ENCODE measurements around the gene ACTRT2. TPM values are rescaled to one million over a fixed set of nuclear protein-coding genes. Genes with fewer than 3 reads are reported as not detected.

Gene ACTRT2
- total and polyA plus RNA-seq, 2 donors: not detected

DNA sequence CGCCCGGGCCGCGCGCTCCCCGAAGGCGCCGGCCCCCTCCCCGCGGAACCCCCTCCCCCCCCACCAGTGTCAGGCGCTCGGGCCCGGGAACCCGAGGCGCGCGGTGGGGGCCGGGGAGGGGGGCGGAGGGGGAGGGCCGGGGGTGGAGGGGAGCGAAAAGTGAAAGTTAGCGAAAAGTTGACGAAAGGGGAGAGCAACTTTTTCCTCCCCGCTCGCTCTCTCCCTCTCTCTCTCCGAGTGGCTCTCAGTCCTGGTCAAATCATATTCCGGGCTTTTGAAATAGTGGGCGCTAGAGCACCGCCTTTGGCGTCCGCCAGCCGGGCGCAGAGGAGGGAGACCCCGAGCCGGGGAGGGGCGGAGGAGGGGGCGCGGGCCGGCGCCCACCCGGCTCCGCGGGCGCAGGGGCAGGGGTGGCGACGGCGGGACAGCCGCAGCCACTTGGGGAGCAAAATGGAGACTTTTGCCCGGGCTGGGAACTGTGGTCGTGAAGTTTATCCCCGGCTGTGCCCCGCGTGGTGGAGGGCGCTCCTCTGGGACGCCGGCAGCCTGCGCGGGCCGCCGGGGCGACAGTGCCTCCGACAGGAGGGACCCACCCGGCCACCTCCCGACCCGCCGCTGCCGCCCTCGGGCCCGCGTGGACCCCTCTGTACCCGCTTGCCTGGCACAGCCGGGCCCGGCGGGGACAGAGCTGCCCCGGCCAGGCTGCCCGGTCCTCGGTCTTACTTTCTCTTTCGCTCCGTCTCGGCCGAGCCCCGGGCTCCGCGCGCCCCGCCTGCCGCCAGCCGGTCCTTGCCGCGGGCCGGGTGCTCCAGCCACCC lies 48.4 kb downstream of the ACTRT2 start:
- Histone ChIP-seq H3K27ac (ENCODE audit: low read depth) (no peak overlapping the region), H3K4me3 (ENCODE audit: low read depth, low read length) (peak overlapping the region; percentile 79), H3K4me1 (ENCODE audit: insufficient read depth) (no peaks in the 10 kb centered on the region), H3K36me3 (ENCODE audit: insufficient read depth) (no peaks in the 10 kb centered on the region)
- DNase-seq (ENCODE audit: extremely low spot score): peak; percentile 31
- under 1% methylated on average over 84 of the region's 91 CpGs for WGBS

DNA sequence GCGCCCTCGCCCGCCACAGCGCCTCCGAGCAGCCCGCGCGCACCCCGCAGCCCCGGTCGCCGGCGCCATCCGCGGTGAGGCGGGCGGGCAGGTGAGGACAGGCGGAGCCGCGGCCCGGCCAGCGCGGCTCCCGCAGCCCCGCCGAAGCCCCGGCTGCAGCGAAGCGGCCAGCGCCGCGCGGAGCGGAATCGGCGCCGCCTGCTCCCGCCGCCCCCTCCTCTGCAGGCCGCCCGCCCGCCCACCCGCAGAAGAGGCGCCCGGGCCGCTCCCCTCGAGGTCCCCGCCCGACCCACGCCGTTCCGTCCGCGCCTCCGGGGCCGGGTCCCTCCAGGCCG lies 49.0 kb downstream of the ACTRT2 start:
- WGBS: under 1% methylated on average over 56 of the region's 57 CpGs
- Histone ChIP-seq H3K4me3 (ENCODE audit: low read depth, low read length) (peak overlapping the region; percentile 79), H3K27ac (ENCODE audit: low read depth) (no peak overlapping the region), H3K4me1 (ENCODE audit: insufficient read depth) (no peaks in the 10 kb centered on the region), H3K36me3 (ENCODE audit: insufficient read depth) (no peaks in the 10 kb centered on the region)
- DNase-seq (ENCODE audit: extremely low spot score): no peak

DNA sequence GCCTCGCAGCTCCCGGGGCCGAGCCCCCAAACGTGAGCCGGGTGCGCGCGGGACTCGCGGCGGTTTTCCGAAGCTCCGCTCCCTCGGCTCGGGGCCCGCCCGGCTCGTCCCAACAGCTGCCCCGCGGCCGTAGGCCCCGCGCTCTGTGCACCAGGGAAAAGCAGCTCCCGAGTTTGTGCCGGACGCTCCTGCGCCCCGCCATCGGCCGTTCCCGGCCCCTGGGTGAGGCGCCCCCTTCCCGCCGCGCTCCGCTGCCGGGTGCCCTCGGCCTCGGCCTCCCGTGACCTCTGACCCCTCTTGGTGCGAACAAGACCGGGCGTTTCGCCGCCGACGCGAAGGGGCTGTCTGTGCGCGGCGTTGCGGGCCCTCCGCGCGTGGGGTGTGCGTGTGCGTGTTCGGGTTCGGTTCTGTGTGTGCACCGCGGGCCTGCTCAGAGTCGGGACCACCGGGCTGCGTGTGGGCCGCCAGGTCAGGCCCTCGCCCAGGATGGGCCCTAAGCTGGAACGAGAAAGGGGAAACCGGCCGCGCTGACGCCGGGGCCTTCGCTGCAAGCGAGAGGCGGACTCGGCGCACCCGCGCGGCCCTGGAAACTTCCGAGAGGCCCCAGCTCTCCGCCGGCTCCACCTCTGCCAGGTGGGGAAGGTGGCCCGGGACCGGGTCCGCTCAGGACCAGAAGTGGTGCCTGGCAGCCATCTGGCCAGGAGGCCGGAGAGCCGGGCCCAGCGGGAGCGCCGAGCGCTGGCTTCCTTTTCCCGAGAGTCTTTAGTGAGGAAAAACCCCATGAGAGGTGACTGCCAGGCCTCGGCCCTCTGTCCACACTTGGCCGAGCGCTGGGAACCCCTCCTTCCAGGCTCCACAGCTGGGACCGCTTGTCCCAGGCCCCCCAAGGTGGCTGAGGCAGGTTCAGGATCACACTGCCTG lies 49.6 kb downstream of the ACTRT2 start:
- 23% methylated on average over 97 of the region's 97 CpGs for WGBS
- DNase-seq (ENCODE audit: extremely low spot score): no peak
- no peaks in the 10 kb centered on the region for H3K4me1 ChIP-seq (ENCODE audit: insufficient read depth)

DNA sequence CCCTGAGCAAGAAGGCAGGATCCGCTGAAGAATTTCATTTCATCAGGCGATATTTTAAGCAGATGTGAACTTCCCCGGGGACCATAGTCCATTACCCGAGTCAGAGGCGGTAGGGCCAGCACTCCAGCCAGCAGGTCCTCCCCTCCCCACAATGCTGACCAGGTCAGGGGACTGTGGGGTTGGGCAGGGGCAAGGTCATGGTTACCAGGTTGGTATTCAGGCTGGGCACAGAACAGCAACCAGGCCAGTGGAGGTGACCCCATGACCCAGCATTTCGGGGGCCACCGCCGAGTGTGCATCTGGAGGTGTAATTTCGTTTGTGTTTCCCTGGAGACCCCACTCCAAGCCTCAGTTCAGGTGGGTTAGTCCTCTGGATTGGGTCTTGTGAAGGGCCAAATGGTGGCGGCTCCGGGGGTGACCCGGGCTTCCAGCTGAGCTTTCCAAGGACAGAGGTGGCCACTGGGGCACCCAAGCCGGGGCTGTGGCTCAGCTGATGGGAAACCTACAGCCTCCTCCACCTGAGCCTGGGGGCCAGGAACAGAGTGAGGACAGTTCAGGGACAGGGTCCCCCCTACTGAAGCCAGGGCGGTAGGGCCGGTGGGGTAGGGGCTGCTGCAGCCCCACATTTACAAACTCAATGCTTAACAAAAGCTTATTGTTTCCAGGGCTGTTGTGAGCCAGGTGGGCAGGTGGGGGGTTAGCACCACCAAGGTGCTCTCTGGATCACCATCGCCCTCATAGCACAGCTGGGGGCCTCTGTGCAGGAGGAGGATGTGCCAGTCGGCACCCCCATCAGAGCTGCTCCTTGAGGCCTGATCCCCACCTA lies 50.5 kb downstream of the ACTRT2 start:
- no peaks in the 10 kb centered on the region for H3K36me3 ChIP-seq (ENCODE audit: insufficient read depth)
- no peak overlapping the region for H3K27ac ChIP-seq (ENCODE audit: low read depth)
- DNase-seq (ENCODE audit: extremely low spot score): no peak
- WGBS: 81% methylated on average over 17 of the region's 17 CpGs
- no peaks in the 10 kb centered on the region for H3K4me1 ChIP-seq (ENCODE audit: insufficient read depth)
- no peak overlapping the region for H3K4me3 ChIP-seq (ENCODE audit: low read depth, low read length)

More for the DNA sequence above, 49.6 kb downstream of the ACTRT2 start:
- Histone ChIP-seq H3K27ac (ENCODE audit: low read depth) (no peak overlapping the region), H3K4me3 (ENCODE audit: low read depth, low read length) (peak overlapping the region; percentile 79), H3K36me3 (ENCODE audit: insufficient read depth) (no peaks in the 10 kb centered on the region)

Other genes starting within 250 kb of the ACTRT2 start
- 0.32 TPM for gene TTC34, start 219.8 kb upstream of the ACTRT2 start, total RNA-seq
- gene TTC34, start 219.8 kb upstream of the ACTRT2 start, polyA plus RNA-seq: 0.16 TPM
- 3.7 TPM for gene PRDM16, start 47.7 kb downstream of the ACTRT2 start, total RNA-seq
- gene PRDM16, start 47.7 kb downstream of the ACTRT2 start, polyA plus RNA-seq: 2.8 TPM

Data from urinary bladder (tissue), 4 donors.